ENCODE measurements around the gene MAD1L1.
"Not testable (repeated sequence)": the region's sequence is repeated elsewhere in the genome, so short reads cannot be mapped to it uniquely, and the experiment has no call there.

- not testable (repeated sequence) for TF ChIP-seq EZH2 (IDR thresholded peaks at IDR 0.05; ENCODE audit: borderline replicate concordance, low read depth, low read length, severe bottlenecking); FOS (IDR thresholded peaks at IDR 0.05; ENCODE audit: borderline replicate concordance, insufficient read depth, low read length); POLR2AphosphoS5 (IDR thresholded peaks at IDR 0.05; ENCODE audit: insufficient read depth, low read depth, low read length); POLR2A (IDR thresholded peaks at IDR 0.05; ENCODE audit: low read depth, low read length); JUN (IDR thresholded peaks at IDR 0.05; ENCODE audit: borderline replicate concordance, insufficient read depth, insufficient read length, low read depth)
- TF ChIP-seq, protein P1, sequence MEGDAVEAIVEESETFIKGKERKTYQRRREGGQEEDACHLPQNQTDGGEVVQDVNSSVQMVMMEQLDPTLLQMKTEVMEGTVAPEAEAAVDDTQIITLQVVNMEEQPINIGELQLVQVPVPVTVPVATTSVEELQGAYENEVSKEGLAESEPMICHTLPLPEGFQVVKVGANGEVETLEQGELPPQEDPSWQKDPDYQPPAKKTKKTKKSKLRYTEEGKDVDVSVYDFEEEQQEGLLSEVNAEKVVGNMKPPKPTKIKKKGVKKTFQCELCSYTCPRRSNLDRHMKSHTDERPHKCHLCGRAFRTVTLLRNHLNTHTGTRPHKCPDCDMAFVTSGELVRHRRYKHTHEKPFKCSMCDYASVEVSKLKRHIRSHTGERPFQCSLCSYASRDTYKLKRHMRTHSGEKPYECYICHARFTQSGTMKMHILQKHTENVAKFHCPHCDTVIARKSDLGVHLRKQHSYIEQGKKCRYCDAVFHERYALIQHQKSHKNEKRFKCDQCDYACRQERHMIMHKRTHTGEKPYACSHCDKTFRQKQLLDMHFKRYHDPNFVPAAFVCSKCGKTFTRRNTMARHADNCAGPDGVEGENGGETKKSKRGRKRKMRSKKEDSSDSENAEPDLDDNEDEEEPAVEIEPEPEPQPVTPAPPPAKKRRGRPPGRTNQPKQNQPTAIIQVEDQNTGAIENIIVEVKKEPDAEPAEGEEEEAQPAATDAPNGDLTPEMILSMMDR (IDR thresholded peaks at IDR 0.05; ENCODE audit: extremely low read depth in 1 of 2, insufficient read depth in 1 of 2, low read depth in 1 of 2, low read length in 2 of 2): not testable (repeated sequence)
These were observed 401.3 kb downstream of the MAD1L1 start for GRCh38 chr7:1831471-1831870.
